Heart right ventricle (tissue), 16 donors: ENCODE measurements around the gene RBMS3. TPM values are rescaled to one million over a fixed set of nuclear protein-coding genes. Genes with fewer than 3 reads are reported as not detected.

Source experiments
- ATAC-seq, 8 donors: fragments of 200-7000 bp; cut with Tn5 transposase; one replicate each; pipeline ENCODE4 v1.9.1; 2020; ENCODE audit warnings: mild to moderate bottlenecking in 8 of 8, moderate library complexity in 8 of 8, moderate number of reproducible peaks in 1 of 8
- DNase-seq, 2 donors: peaks; one replicate each; pipeline ENCODE4 v3.0.0-alpha.2; 2020
- H3K27ac ChIP-seq, 10 donors: fragments of 200-600 bp; sonication (generic) in 2 of 10; one replicate each; pipeline versions ENCODE4 v1.5.0 to v1.8.0; 2020 to 2022; ENCODE audit warnings: mild to moderate bottlenecking in 3 of 10
- H3K27me3 ChIP-seq, 7 donors: fragments of 200-600 bp; one replicate each; pipeline ENCODE4 v1.8.0; 2021 to 2022; ENCODE audit warnings: mild to moderate bottlenecking in 2 of 7
- H3K36me3 ChIP-seq, 9 donors: fragments of 200-600 bp; sonication (generic) in 1 of 9; one replicate each; pipeline versions ENCODE4 v1.5.0 to v1.8.0; 2020 to 2022; ENCODE audit warnings: mild to moderate bottlenecking in 2 of 9
- H3K4me1 ChIP-seq, 9 donors: fragments of 200-600 bp; sonication (generic) in 1 of 9; one replicate each; pipeline versions ENCODE4 v1.5.0 to v1.8.0; 2020 to 2022; ENCODE audit warnings: mild to moderate bottlenecking in 4 of 9
- H3K4me3 ChIP-seq, 10 donors: fragments of 200-600 bp; sonication (generic) in 2 of 10; one replicate each; pipeline versions ENCODE4 v1.5.0 to v1.8.0; 2020 to 2022; ENCODE audit warnings: mild to moderate bottlenecking in 7 of 10, moderate library complexity in 2 of 10
- H3K9me3 ChIP-seq, 11 donors: fragments of 200-600 bp in 10 of 11; sonication (generic) in 2 of 11; one replicate each; pipeline versions ENCODE4 v1.5.0 to v1.8.0; 2013 to 2022; ENCODE audit warnings: mild to moderate bottlenecking in 2 of 11, control low read depth in 1 of 11, moderate library complexity in 1 of 11
- WGBS, 2 donors: extraction: QIAGEN DNeasy Blood & Tissue Kit; methylation state at CpG; one replicate each; pipeline ENCODE4 v1.1.7; 2013; ENCODE audit warnings: inconsistent platforms in 1 of 2; 5-methylcytosine and 5-hydroxymethylcytosine counted together
- intact Hi-C, 10 donors: fragments of 100-400 bp; cut with DNase I; formaldehyde crosslinking; loops; one replicate each; pipeline versions ENCODE4 v1.11.1 to v1.14.2; 2022
- polyA plus RNA-seq, 2 donors: library from polyadenylated mRNA; stranded (reverse); fragments of 200-250 nt; gene quantifications; one replicate each; pipeline ENCODE4 v1.2.3, GENCODE V29; 2013
- total RNA-seq, 10 donors: library from RNA; stranded (reverse); fragmentation: NEBNext Ultra II Directional in 3 of 10; extraction: Animal tissue kit (Norgen Biotek cat#: 25700) in 3 of 10; gene quantifications; one replicate each; pipeline versions ENCODE4 v1.2.1 to v1.2.4, GENCODE V29; 2021 to 2023
- TF ChIP-seq, protein P1 (sequence below), 9 donors: fragments of 200-600 bp; sonication (generic) in 2 of 9; IDR thresholded peaks; one replicate each; pipeline versions ENCODE4 v1.5.0 to v1.8.0; 2021 to 2022; ENCODE audit warnings: antibody characterized with exemption in 9 of 9, mild to moderate bottlenecking in 5 of 9, moderate library complexity in 1 of 9
- donor health status: Arrhythmogenic right ventricular cardiomyopathy.
- donor health status: ischemic (EF 13 %, LVEDD 7.1; RV severe dilation, severe dysfunction).
- donor health status: healthy with polysubstance abuse.
- donor health status: DM: no; HTN: yes; CAD: no.
- donor health status: DM: no; HTN: no; CAD: no.
- donor health status: ischemic (EF 25% LVEDD 6.9; RV normal size, moderate dysfunction).
- donor health status: ischemic (EF 25% LVEDD 5.7; RV mildly dilated, moderate dysfunction).
- donor health status: healthy.
- donor health status: DM: yes; HTN: yes; CAD: no.
- donor health status: Ischemic cardiomyopathy.
- donor health status: ischemic (EF 35%, LVEDD 5.7; RV mildly dilated, moderate dysfunction).
- donor health status: nonischemic (EF 11% LVEDD 7.7; RV severe dilation, severe dysfunction).
- donor health status: DM: yes; HTN: yes; CAD: no.
- donor health status: PGD.
- donor health status: ischemic (EF 29% LVEDD 5.4; RV normal size, mild dysfunction).
- donor health status: nonischemic (EF 23%, LVEDD 6.1; RV moderate dilation, normal function).

The RBMS3 gene
- total and polyA plus RNA-seq, 12 donors: 3.2 to 41.1 (median 26.4) TPM

DNA sequence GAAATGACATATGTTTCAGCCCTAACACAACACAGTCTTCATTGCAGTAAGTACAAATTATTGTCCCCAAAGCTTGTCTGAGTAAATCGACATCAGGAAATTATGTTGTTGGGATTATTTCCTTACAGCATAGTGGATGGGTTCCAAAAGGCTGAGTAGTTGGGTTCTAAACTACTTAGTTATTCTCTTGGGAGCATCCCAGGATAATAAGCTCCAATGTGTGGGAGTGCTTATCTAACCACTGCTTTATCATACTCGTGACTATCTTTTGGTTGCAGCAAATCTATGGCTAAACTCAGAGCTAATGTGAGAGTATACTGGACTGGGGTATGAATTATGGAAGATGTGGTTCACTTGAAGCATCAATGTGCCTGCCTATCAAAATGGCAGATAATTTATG is 128.5 kb downstream of the RBMS3 start:
- no peaks in the 10 kb centered on the region for H3K36me3 ChIP-seq
- intact Hi-C loops: no loop called here
- H3K4me1 ChIP-seq: peaks cover 6 to 81% (median 72%) of the 10 kb centered on the region in 9 donors
- H3K27me3 ChIP-seq: no peaks in the 10 kb centered on the region
- peak overlapping the region in 1 of 10 donors; percentile 12 for H3K27ac ChIP-seq
- TF ChIP-seq, protein P1, sequence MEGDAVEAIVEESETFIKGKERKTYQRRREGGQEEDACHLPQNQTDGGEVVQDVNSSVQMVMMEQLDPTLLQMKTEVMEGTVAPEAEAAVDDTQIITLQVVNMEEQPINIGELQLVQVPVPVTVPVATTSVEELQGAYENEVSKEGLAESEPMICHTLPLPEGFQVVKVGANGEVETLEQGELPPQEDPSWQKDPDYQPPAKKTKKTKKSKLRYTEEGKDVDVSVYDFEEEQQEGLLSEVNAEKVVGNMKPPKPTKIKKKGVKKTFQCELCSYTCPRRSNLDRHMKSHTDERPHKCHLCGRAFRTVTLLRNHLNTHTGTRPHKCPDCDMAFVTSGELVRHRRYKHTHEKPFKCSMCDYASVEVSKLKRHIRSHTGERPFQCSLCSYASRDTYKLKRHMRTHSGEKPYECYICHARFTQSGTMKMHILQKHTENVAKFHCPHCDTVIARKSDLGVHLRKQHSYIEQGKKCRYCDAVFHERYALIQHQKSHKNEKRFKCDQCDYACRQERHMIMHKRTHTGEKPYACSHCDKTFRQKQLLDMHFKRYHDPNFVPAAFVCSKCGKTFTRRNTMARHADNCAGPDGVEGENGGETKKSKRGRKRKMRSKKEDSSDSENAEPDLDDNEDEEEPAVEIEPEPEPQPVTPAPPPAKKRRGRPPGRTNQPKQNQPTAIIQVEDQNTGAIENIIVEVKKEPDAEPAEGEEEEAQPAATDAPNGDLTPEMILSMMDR (IDR thresholded peaks at IDR 0.05): no peak
- DNase-seq (no peak), ATAC-seq (peak in 7 of 8 donors; percentile 21 to 65 (median 57))
- 32 to 43% methylated on average over 2 of the region's 2 CpGs for WGBS, 2 donors
- no peak overlapping the region for H3K4me3 ChIP-seq
- no peaks in the 10 kb centered on the region for H3K9me3 ChIP-seq

DNA sequence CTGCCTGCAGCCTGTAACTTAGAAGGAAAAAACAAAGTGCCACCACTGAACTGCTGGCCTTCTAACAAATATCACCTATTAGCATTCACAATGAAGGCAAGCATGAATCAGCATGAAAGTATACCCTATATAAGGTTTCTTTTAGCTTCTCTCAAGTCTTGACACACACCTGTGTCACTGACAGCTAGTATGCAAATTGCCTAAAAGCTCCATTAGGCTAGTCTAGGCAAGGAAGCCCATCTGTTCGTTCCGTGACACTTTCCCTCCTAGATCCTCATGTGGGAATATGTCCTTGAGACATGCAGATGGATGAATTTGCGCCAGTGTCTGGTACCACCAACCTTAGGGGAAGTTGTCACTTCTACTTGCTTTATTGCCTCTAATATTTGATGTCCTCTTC is 129.3 kb downstream of the RBMS3 start:
- Histone ChIP-seq H3K4me3 (no peak overlapping the region), H3K27me3 (no peaks in the 10 kb centered on the region), H3K9me3 (no peaks in the 10 kb centered on the region), H3K4me1 (peaks cover 6 to 86% (median 80%) of the 10 kb centered on the region in 9 donors), H3K36me3 (no peaks in the 10 kb centered on the region), H3K27ac (peak overlapping the region in 3 of 10 donors; percentile 12 to 32 (median 29))
- no peak for ATAC-seq
- WGBS, 2 donors: 83 to 91% methylated on average over 3 of the region's 3 CpGs
- intact Hi-C loops: loop anchor here in 3 of 10 donors (5.0 to 10.0 kb wide), 2 partner anchors 125 to 128 kb away; partner anchors contain the start of gene RBMS3 (in 3 of the 3)
- DNase-seq: no peak
- TF ChIP-seq, protein P1 (IDR thresholded peaks at IDR 0.05): no peak

DNA sequence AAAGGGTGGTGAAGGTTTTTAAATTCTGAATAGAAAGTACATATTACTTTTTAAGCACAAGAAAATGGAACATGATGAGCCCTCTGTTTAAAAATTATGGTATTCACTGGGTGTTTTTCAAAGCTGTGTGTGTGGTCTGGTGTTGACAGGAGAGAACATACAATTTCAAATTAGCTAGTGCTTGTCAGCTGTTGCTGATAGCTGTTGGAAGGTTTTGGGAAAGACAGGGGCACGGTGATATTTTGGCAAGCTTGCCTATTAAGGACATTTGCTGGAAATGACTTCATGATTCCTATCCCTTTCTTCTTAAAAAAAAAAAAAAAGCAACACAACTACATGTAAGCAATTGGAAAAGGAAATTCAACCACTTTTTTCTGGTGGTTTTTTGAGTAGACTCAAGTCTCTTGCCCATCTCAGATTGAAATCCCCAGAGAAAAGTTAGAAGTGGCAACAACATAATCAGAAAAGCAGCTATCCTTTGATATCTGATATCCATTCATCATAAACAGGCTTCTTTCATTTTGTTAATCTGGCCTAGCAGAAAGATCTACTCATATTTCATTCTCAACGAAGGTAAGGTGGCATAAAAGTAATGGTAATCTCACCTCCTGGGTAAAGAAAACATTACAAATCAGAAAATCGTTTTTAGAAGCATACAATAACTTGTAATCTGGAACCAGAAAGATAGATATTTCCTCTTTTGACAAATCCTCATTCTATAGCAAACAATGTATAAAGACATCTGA is 130.0 kb downstream of the RBMS3 start:
- 36 to 53% methylated on average over 3 of the region's 3 CpGs for WGBS, 2 donors
- Histone ChIP-seq H3K36me3 (no peaks in the 10 kb centered on the region), H3K4me1 (peaks cover 6 to 87% (median 79%) of the 10 kb centered on the region in 9 donors), H3K9me3 (no peaks in the 10 kb centered on the region), H3K27ac (peak overlapping the region in 3 of 10 donors; percentile 12 to 32 (median 29)), H3K27me3 (no peaks in the 10 kb centered on the region), H3K4me3 (no peak overlapping the region)
- TF ChIP-seq, protein P1 (IDR thresholded peaks at IDR 0.05): no peak
- ATAC-seq: peak in 5 of 8 donors; percentile 19 to 57 (median 51)
- intact Hi-C loops: loop anchor here in 3 of 10 donors (5.0 to 10.0 kb wide), 2 partner anchors 126 to 129 kb away; partner anchors contain the start of gene RBMS3 (in 3 of the 3)
- no peak for DNase-seq

DNA sequence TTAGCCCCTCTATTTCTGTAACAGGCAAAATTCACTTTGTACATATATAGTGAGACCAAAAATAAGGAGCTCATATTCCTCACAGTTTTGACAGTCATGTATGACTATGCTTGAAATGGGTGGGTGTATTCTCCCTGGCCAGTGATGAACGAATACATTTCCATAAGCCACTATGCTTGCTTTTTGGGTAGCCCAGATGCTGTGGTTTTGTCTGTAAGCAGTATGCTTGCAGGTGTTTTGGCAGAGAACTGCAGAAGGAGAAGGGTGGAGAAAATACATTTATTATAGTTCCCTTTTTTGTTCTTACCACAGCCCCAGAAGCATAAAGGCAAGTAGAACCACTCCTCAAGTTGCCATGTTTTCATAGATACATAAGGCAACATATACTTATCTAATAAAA is 131.2 kb downstream of the RBMS3 start:
- H3K4me3 ChIP-seq: no peak overlapping the region
- ATAC-seq: no peak
- TF ChIP-seq, protein P1 (IDR thresholded peaks at IDR 0.05): no peak
- no peaks in the 10 kb centered on the region for H3K36me3 ChIP-seq
- H3K27me3 ChIP-seq: no peaks in the 10 kb centered on the region
- 47 to 79% methylated on average over 1 of the region's 1 CpG for WGBS, 2 donors
- peaks cover 4 to 83% (median 71%) of the 10 kb centered on the region in 9 donors for H3K4me1 ChIP-seq
- intact Hi-C loops: loop anchor here in 3 of 10 donors (5.0 to 10.0 kb wide), 2 partner anchors 127 to 130 kb away; partner anchors contain the start of gene RBMS3 (in 3 of the 3)
- no peaks in the 10 kb centered on the region for H3K9me3 ChIP-seq
- H3K27ac ChIP-seq: no peak overlapping the region
- no peak for DNase-seq
